NCI-H524 (cell line): ENCODE data around the gene CUTA.
A peak's percentile ranks its signal among the peaks of the same experiment; 100 is the strongest.

Experiments
- DNase-seq, 2 experiments: peaks; one replicate each; lab custom pipeline; 2025; lab: John Stamatoyannopoulos, UW

The CUTA gene

GRCh38 chr6:33420491-33421343 lies 2.8 kb upstream of the CUTA start:
- peak; percentile 68 to 78 for DNase-seq

- DNase-seq: peak; percentile 65 to 72
These were observed 1.9 kb upstream of the CUTA start, which contains the start of gene SYNGAP1 for GRCh38 chr6:33419580-33420490. Gene SYNGAP1 (plus strand): TSS chr6:33420065. CDS start chr6:33420265, 200 bp downstream.

- peak in 1 of 2 experiments; percentile 52 for DNase-seq
These were observed 884 bp upstream of the CUTA start for GRCh38 chr6:33418690-33419291.

- no peak for DNase-seq
These were observed 592 bp downstream of the CUTA start for GRCh38 chr6:33417128-33417902.

- no peak for DNase-seq
These were observed 1.4 kb downstream of the CUTA start for GRCh38 chr6:33416386-33417127.

GRCh38 chr6:33415831-33416230 lies 2.1 kb downstream of the CUTA start:
- no peak for DNase-seq

- no peak for DNase-seq
These were observed 3.2 kb downstream of the CUTA start for GRCh38 chr6:33414592-33415271.

GRCh38 chr6:33413241-33414120 lies 4.4 kb downstream of the CUTA start:
- DNase-seq: no peak

GRCh38 chr6:33412140-33413009 lies 5.5 kb downstream of the CUTA start:
- no peak for DNase-seq

- DNase-seq: no peak
These were observed 6.3 kb downstream of the CUTA start for GRCh38 chr6:33411632-33412005.

- peak; percentile 64 to 75 for DNase-seq
These were observed 6.9 kb downstream of the CUTA start, which contains the start of gene PHF1 for GRCh38 chr6:33410711-33411631. Gene PHF1 (plus strand): TSS chr6:33411014. CDS start chr6:33412264, 1,250 bp downstream.

- DNase-seq: peak; percentile 93 to 95
These were observed 7.7 kb downstream of the CUTA start for GRCh38 chr6:33410050-33410710.

- DNase-seq: peak; percentile 19 to 47
These were observed 10.7 kb downstream of the CUTA start for GRCh38 chr6:33407132-33407718.

GRCh38 chr6:33406126-33406525 lies 11.8 kb downstream of the CUTA start:
- DNase-seq: no peak

- DNase-seq: no peak
These were observed 12.4 kb downstream of the CUTA start for GRCh38 chr6:33405386-33405940.

- no peak for DNase-seq
These were observed 13.0 kb downstream of the CUTA start for GRCh38 chr6:33404884-33405283.
